IPS DF 4.7 (cell line): Measurements from ENCODE around the gene PDZK1.
"Not testable (repeated sequence)": the region's sequence is repeated elsewhere in the genome, so short reads cannot be mapped to it uniquely, and the experiment has no call there.

Source experiments
- DNase-seq: peaks from one replicate; pipeline ENCODE4 v3.0.0-alpha.2; 2013; ENCODE audit warnings: low spot score; ENCODE audit errors: extremely low read depth

Gene PDZK1

GRCh38 chr1:145707183-145707867 is at the start of gene PDZK1:
Gene PDZK1, minus strand, starts transcription at chr1:145707368. Its CDS starts 19,347 bp downstream, at chr1:145688021.
- DNase-seq: no peak

GRCh38 chr1:145751491-145752037 is 44.4 kb upstream of the PDZK1 start:
- DNase-seq: no peak

- no peak for DNase-seq
Observed at GRCh38 chr1:145750426-145750825, 43.3 kb upstream of the PDZK1 start.

GRCh38 chr1:145747398-145748247 is 40.5 kb upstream of the PDZK1 start:
- no peak for DNase-seq

- no peak for DNase-seq
Observed at GRCh38 chr1:145740269-145740668, 33.1 kb upstream of the PDZK1 start.

- DNase-seq: no peak
Observed at GRCh38 chr1:145736191-145736590, 29.0 kb upstream of the PDZK1 start.

GRCh38 chr1:145730900-145731299 is 23.7 kb upstream of the PDZK1 start:
- no peak for DNase-seq

GRCh38 chr1:145730467-145730866 is 23.3 kb upstream of the PDZK1 start:
- DNase-seq: no peak

GRCh38 chr1:145729666-145730436 is 22.7 kb upstream of the PDZK1 start:
- no peak for DNase-seq

- no peak for DNase-seq
Observed at GRCh38 chr1:145729196-145729595, 22.0 kb upstream of the PDZK1 start.

- DNase-seq: not testable (repeated sequence)
Observed at GRCh38 chr1:145726193-145726592, 19.0 kb upstream of the PDZK1 start.

GRCh38 chr1:145720878-145721671 is 13.9 kb upstream of the PDZK1 start:
- DNase-seq: peak; percentile 36

- DNase-seq: no peak
Observed at GRCh38 chr1:145720556-145720877, 13.3 kb upstream of the PDZK1 start.

GRCh38 chr1:145719230-145720079 is 12.3 kb upstream of the PDZK1 start, which contains the start of gene CD160:
Gene CD160, plus strand, starts transcription at chr1:145719499. Its CDS starts 8,829 bp downstream, at chr1:145728328.
- DNase-seq: no peak

GRCh38 chr1:145718465-145718864 is 11.3 kb upstream of the PDZK1 start:
- not testable (repeated sequence) for DNase-seq

- no peak for DNase-seq
Observed at GRCh38 chr1:145717833-145718232, 10.7 kb upstream of the PDZK1 start.

GRCh38 chr1:145716641-145717345 is 9.6 kb upstream of the PDZK1 start:
- DNase-seq: no peak

GRCh38 chr1:145714524-145715111 is 7.5 kb upstream of the PDZK1 start:
- no peak for DNase-seq

GRCh38 chr1:145711213-145711651 is 4.1 kb upstream of the PDZK1 start:
- DNase-seq: no peak
